ENCODE results near the gene SREK1.

GRCh38 chr5:66134407-66134861, 9.7 kb upstream of the SREK1 start:
- TF ChIP-seq POLR2A (IDR thresholded peaks at IDR 0.05; ENCODE audit: low read depth) (no peak), CTCF (IDR thresholded peaks at IDR 0.05) (no peak)

Data from esophagus muscularis mucosa (tissue), 3 donors.